ENCODE results near the gene GPN1. TPM values are rescaled to one million over a fixed set of nuclear protein-coding genes. Genes with fewer than 3 reads are reported as not detected.
A peak's percentile ranks its signal among the peaks of the same experiment; 100 is the strongest.
"Not testable (repeated sequence)": the region's sequence is repeated elsewhere in the genome, so short reads cannot be mapped to it uniquely, and the experiment has no call there.

Gene GPN1
- 10 to 100 TPM; 58.1 to 68.6 (median 64.6) TPM for polyA plus RNA-seq (ENCODE audit: insufficient read length in 4 of 4)

- DNase-seq (ENCODE audit: low read depth in 4 of 4, low spot score in 3 of 4): peak; percentile 61 to 70 (median 64)
Measured at GRCh38 chr2:27628767-27629709, at the start of gene GPN1, which contains the start of gene CCDC121. Gene GPN1, plus strand, starts transcription at chr2:27629050. Its CDS starts 9 bp downstream, at chr2:27629059. Gene CCDC121, minus strand, starts transcription at chr2:27629012. Its CDS starts 1,213 bp downstream, at chr2:27627799.

GRCh38 chr2:27581417-27582128 lies 47.3 kb upstream of the GPN1 start:
- DNase-seq (ENCODE audit: low read depth in 4 of 4, low spot score in 3 of 4): no peak

- DNase-seq (ENCODE audit: low read depth in 4 of 4, low spot score in 3 of 4): no peak
Measured at GRCh38 chr2:27582129-27582694, 46.6 kb upstream of the GPN1 start.

- DNase-seq (ENCODE audit: low read depth in 4 of 4, low spot score in 3 of 4): peak; percentile 76 to 85 (median 80)
Measured at GRCh38 chr2:27582695-27583389, 46.0 kb upstream of the GPN1 start, which contains the start of gene ZNF512. Gene ZNF512, plus strand, starts transcription at chr2:27583042. Its CDS starts 71 bp downstream, at chr2:27583113.

GRCh38 chr2:27583390-27583915 lies 45.4 kb upstream of the GPN1 start:
- DNase-seq (ENCODE audit: low read depth in 4 of 4, low spot score in 3 of 4): no peak

- DNase-seq (ENCODE audit: low read depth in 4 of 4, low spot score in 3 of 4): no peak
Measured at GRCh38 chr2:27584597-27584996, 44.3 kb upstream of the GPN1 start.

GRCh38 chr2:27587025-27587424 lies 41.8 kb upstream of the GPN1 start:
- DNase-seq (ENCODE audit: low read depth in 4 of 4, low spot score in 3 of 4): no peak

GRCh38 chr2:27588308-27588707 lies 40.5 kb upstream of the GPN1 start:
- no peak for DNase-seq (ENCODE audit: low read depth in 4 of 4, low spot score in 3 of 4)

GRCh38 chr2:27591745-27592144 lies 37.1 kb upstream of the GPN1 start:
- DNase-seq (ENCODE audit: low read depth in 4 of 4, low spot score in 3 of 4): no peak

- no peak for DNase-seq (ENCODE audit: low read depth in 4 of 4, low spot score in 3 of 4)
Measured at GRCh38 chr2:27593240-27593639, 35.6 kb upstream of the GPN1 start.

GRCh38 chr2:27594020-27594703 lies 34.7 kb upstream of the GPN1 start:
- not testable (repeated sequence) for DNase-seq (ENCODE audit: low read depth in 4 of 4, low spot score in 3 of 4)

GRCh38 chr2:27595412-27595811 lies 33.4 kb upstream of the GPN1 start:
- not testable (repeated sequence) for DNase-seq (ENCODE audit: low read depth in 4 of 4, low spot score in 3 of 4)

GRCh38 chr2:27596627-27597026 lies 32.2 kb upstream of the GPN1 start:
- no peak for DNase-seq (ENCODE audit: low read depth in 4 of 4, low spot score in 3 of 4)

- no peak for DNase-seq (ENCODE audit: low read depth in 4 of 4, low spot score in 3 of 4)
Measured at GRCh38 chr2:27606611-27607010, 22.2 kb upstream of the GPN1 start.

- no peak for DNase-seq (ENCODE audit: low read depth in 4 of 4, low spot score in 3 of 4)
Measured at GRCh38 chr2:27613985-27614384, 14.9 kb upstream of the GPN1 start.

- DNase-seq (ENCODE audit: low read depth in 4 of 4, low spot score in 3 of 4): no peak
Measured at GRCh38 chr2:27615316-27615715, 13.5 kb upstream of the GPN1 start.

GRCh38 chr2:27621524-27621923 lies 7.3 kb upstream of the GPN1 start:
- DNase-seq (ENCODE audit: low read depth in 4 of 4, low spot score in 3 of 4): no peak

GRCh38 chr2:27622921-27623384 lies 5.9 kb upstream of the GPN1 start:
- DNase-seq (ENCODE audit: low read depth in 4 of 4, low spot score in 3 of 4): no peak

GRCh38 chr2:27624943-27625342 lies 3.9 kb upstream of the GPN1 start:
- DNase-seq (ENCODE audit: low read depth in 4 of 4, low spot score in 3 of 4): no peak

Data from right renal pelvis (tissue), 4 donors.